CD4-positive, alpha-beta T cell (primary cell): ENCODE results near the gene CCR2. TPM values are rescaled to one million over a fixed set of nuclear protein-coding genes. Genes with fewer than 3 reads are reported as not detected.

Source experiments
- ATAC-seq: fragments of 200-7000 bp; cut with Tn5 transposase; one replicate; pipeline ENCODE4 v1.10.0; 2022; ENCODE audit warnings: mild to moderate bottlenecking; ENCODE audit not compliant: poor library complexity
- CTCF ChIA-PET: fragments of 350-600 bp; sonication (Branson Sonifier 250); formaldehyde crosslinking; loops from one replicate; lab custom pipeline; 2021; ENCODE audit warnings: antibody characterized with exemption, inconsistent platforms; lab: Charles Lee
- POLR2A ChIA-PET: fragments of 350-600 bp; sonication (Branson Sonifier 250); formaldehyde crosslinking; loops from one replicate; lab custom pipeline; 2021; ENCODE audit warnings: antibody characterized with exemption, inconsistent platforms; lab: Charles Lee
- DNase-seq, 14 experiments: peaks; one replicate each; pipeline ENCODE4 v3.0.0-alpha.2; 2013 to 2020; ENCODE audit warnings: mixed read lengths in 2 of 14
- H3K27ac ChIP-seq, 2 donors: one replicate each; pipeline versions ENCODE4 v1.5.1 to v1.7.0; 2013; ENCODE audit warnings: low read length in 2 of 2, low read depth in 1 of 2, mild to moderate bottlenecking in 1 of 2
- H3K27me3 ChIP-seq, 2 experiments: 1 replicate in 1 of 2; 2 replicates in 1 of 2; pipeline versions ENCODE4 v1.6.1 to v1.7.0; 2013; ENCODE audit warnings: low read length in 2 of 2, control low read depth in 1 of 2, mild to moderate bottlenecking in 1 of 2, moderate library complexity in 1 of 2; ENCODE audit not compliant: insufficient read depth in 2 of 2, control insufficient read depth in 1 of 2
- H3K36me3 ChIP-seq: one replicate; pipeline ENCODE4 v1.6.1; 2013; ENCODE audit warnings: low read length, control low read depth; ENCODE audit not compliant: insufficient read depth
- H3K4me1 ChIP-seq: one replicate; pipeline ENCODE4 v1.6.1; 2013; ENCODE audit warnings: low read length, control low read depth; ENCODE audit not compliant: insufficient read depth
- H3K4me3 ChIP-seq: one replicate; pipeline ENCODE4 v1.5.1; 2013; ENCODE audit warnings: mild to moderate bottlenecking, low read length, moderate library complexity
- H3K9me3 ChIP-seq, 2 experiments: 1 replicate in 1 of 2; 2 replicates in 1 of 2; pipeline versions ENCODE4 v1.6.1 to v1.7.0; 2013; ENCODE audit warnings: low read length in 2 of 2, mild to moderate bottlenecking in 2 of 2, control low read depth in 1 of 2, moderate library complexity in 1 of 2; ENCODE audit not compliant: control insufficient read depth in 1 of 2, insufficient read depth in 1 of 2
- H3K27ac Mint-ChIP-seq: one replicate; pipeline ENCODE4 v1.8.0; 2020; ENCODE audit warnings: mixed read lengths
- H3K27me3 Mint-ChIP-seq: one replicate; pipeline ENCODE4 v1.8.0; 2021; ENCODE audit warnings: mixed read lengths
- H3K36me3 Mint-ChIP-seq: one replicate; pipeline ENCODE4 v1.8.0; 2021; ENCODE audit warnings: low read depth, mixed read lengths
- H3K4me1 Mint-ChIP-seq: one replicate; pipeline ENCODE4 v1.8.0; 2021; ENCODE audit warnings: low read depth, mixed read lengths
- H3K4me3 Mint-ChIP-seq: one replicate; pipeline ENCODE4 v1.8.0; 2020; ENCODE audit warnings: mild to moderate bottlenecking, mixed read lengths
- H3K9me3 Mint-ChIP-seq: one replicate; pipeline ENCODE4 v1.8.0; 2020; ENCODE audit warnings: mixed read lengths
- CTCF ChIP-seq: fragments of 200-600 bp; IDR thresholded peaks from one replicate; pipeline ENCODE4 v1.8.0; 2022; ENCODE audit warnings: antibody characterized with exemption, mild to moderate bottlenecking
- intact Hi-C, 2 experiments: fragments of 100-400 bp; cut with DNase I in 1 of 2; cut with micrococcal nuclease in 1 of 2; formaldehyde crosslinking; loops; one replicate each; pipeline versions ENCODE4 v1.15.1 to v1.9.0; 2023 to 2025; cut with DNase I, micrococcal nuclease
- polyA plus RNA-seq, 2 donors: library from polyadenylated mRNA; unstranded; fragments of 120-200 nt; gene quantifications; one replicate each; pipeline ENCODE4 v1.2.1, GENCODE V29; 2013
- total RNA-seq, 174 experiments: library from RNA in 2 of 174; stranded (reverse) in 2 of 174; gene quantifications; one replicate each; pipeline ENCODE4 v1.2.3 and lab custom pipeline; 2021 to 2026

The CCR2 gene
- total RNA-seq (1 to 10 TPM in 1 of 2 experiments, under 1 TPM in 1; 0.99 to 1.0 TPM), total RNA-seq (lab: John Stamatoyannopoulos, UW) (0 to 305 (median 11.3) reads per million in 172 experiments)
- 55.2 TPM for polyA plus RNA-seq (2013, experiment 1 of 2)
- polyA plus RNA-seq (2013, experiment 2 of 2) = 35.3 TPM

- Mint-ChIP-seq H3K4me3 (peak within 1 kb of the TSS; percentile 77), H3K9me3 (no peaks in the 10 kb centered on the region), H3K27me3 (no peaks in the 10 kb centered on the region), H3K4me1 (peaks cover 60% of the 10 kb centered on the region), H3K27ac (peak within 1 kb of the TSS; percentile 16), H3K36me3 (no peaks in the 10 kb centered on the region)
- H3K4me3 ChIP-seq = peak within 1 kb of the TSS; percentile 60
- intact Hi-C loops = no loop called here
- H3K27ac ChIP-seq = peak within 1 kb of the TSS in 1 of 2 donors; percentile 52
- H3K36me3 ChIP-seq = peaks cover 12% of the 10 kb centered on the region
- no peak for ATAC-seq
- DNase-seq = peak in 2 of 14 experiments; percentile 22 to 45
- ChIA-PET POLR2A (no interaction called here), CTCF (interaction anchor here (0.9 to 1.9 kb wide), 3 partner anchors 15 to 78 kb away, joined by 3 to 13 read pairs (median 10); no protein-coding TSS in a partner anchor)
- H3K27me3 ChIP-seq = no peaks in the 10 kb centered on the region
- H3K4me1 ChIP-seq = peaks cover 70% of the 10 kb centered on the region
- no peak for TF ChIP-seq CTCF
- no peaks in the 10 kb centered on the region for H3K9me3 ChIP-seq
Measured at GRCh38 chr3:46353647-46354410, at the start of gene CCR2. Gene CCR2 (plus strand): TSS chr3:46354111. CDS start chr3:46357528, 3,417 bp downstream.

- no peaks in the 10 kb centered on the region for H3K27me3 ChIP-seq
- H3K4me3 Mint-ChIP-seq = no peak overlapping the region
- H3K36me3 ChIP-seq = no peaks in the 10 kb centered on the region
- H3K27ac Mint-ChIP-seq = no peak overlapping the region
- peaks cover 31% of the 10 kb centered on the region for H3K4me1 ChIP-seq
- DNase-seq (no peak), ATAC-seq (no peak)
- no peak overlapping the region for H3K27ac ChIP-seq
- CTCF ChIA-PET = no interaction called here
- TF ChIP-seq CTCF = no peak
- POLR2A ChIA-PET = no interaction called here
- no peak overlapping the region for H3K4me3 ChIP-seq
- H3K36me3 Mint-ChIP-seq = no peaks in the 10 kb centered on the region
- H3K4me1 Mint-ChIP-seq = peaks cover 29% of the 10 kb centered on the region
- H3K9me3 Mint-ChIP-seq = no peaks in the 10 kb centered on the region
- intact Hi-C loops = no loop called here
- no peaks in the 10 kb centered on the region for H3K9me3 ChIP-seq
- no peaks in the 10 kb centered on the region for H3K27me3 Mint-ChIP-seq
Measured at GRCh38 chr3:46304739-46305138, 49.2 kb upstream of the CCR2 start.

GRCh38 chr3:46312991-46313390 is 40.9 kb upstream of the CCR2 start:
- no peak overlapping the region for H3K27ac Mint-ChIP-seq
- ChIA-PET CTCF (no interaction called here), POLR2A (no interaction called here)
- no peaks in the 10 kb centered on the region for H3K4me1 Mint-ChIP-seq
- H3K9me3 ChIP-seq = no peaks in the 10 kb centered on the region
- H3K27ac ChIP-seq = no peak overlapping the region
- H3K4me3 ChIP-seq = no peak overlapping the region
- no peaks in the 10 kb centered on the region for H3K27me3 Mint-ChIP-seq
- TF ChIP-seq CTCF = no peak
- no peak for ATAC-seq
- no peaks in the 10 kb centered on the region for H3K36me3 Mint-ChIP-seq
- H3K27me3 ChIP-seq = no peaks in the 10 kb centered on the region
- intact Hi-C loops = no loop called here
- no peak overlapping the region for H3K4me3 Mint-ChIP-seq
- no peaks in the 10 kb centered on the region for H3K36me3 ChIP-seq
- no peaks in the 10 kb centered on the region for H3K4me1 ChIP-seq
- peak in 2 of 14 experiments; percentile 48 to 55 for DNase-seq
- peaks cover 4% of the 10 kb centered on the region for H3K9me3 Mint-ChIP-seq
